Endometrial microvascular endothelial cells (primary cell): ENCODE data around the gene PPM1H. TPM values are rescaled to one million over a fixed set of nuclear protein-coding genes. Genes with fewer than 3 reads are reported as not detected.
"Not testable (repeated sequence)": the region's sequence is repeated elsewhere in the genome, so short reads cannot be mapped to it uniquely, and the experiment has no call there.

Source experiments
- in situ Hi-C: cut with HindIII; loops from 2 replicates; pipeline ENCODE4 v1.10.0; 2017; ENCODE audit warnings: low sequenced_read_pairs, low pct_unique_long_range_greater_than_20kb; ENCODE audit errors: inconsistent ontology term
- total RNA-seq: library from RNA; depleted of rRNA; stranded (reverse); fragments of >200 nt; gene quantifications from one replicate; pipeline ENCODE4 v1.2.3, GENCODE V29; 2015; ENCODE audit errors: inconsistent ontology term

The PPM1H gene
- total RNA-seq, 1 donor from 2014 or later: 2.0 TPM

- in situ Hi-C loops: no loop called here
Measured at GRCh38 chr12:62736596-62736995, 198.4 kb downstream of the PPM1H start.

DNA sequence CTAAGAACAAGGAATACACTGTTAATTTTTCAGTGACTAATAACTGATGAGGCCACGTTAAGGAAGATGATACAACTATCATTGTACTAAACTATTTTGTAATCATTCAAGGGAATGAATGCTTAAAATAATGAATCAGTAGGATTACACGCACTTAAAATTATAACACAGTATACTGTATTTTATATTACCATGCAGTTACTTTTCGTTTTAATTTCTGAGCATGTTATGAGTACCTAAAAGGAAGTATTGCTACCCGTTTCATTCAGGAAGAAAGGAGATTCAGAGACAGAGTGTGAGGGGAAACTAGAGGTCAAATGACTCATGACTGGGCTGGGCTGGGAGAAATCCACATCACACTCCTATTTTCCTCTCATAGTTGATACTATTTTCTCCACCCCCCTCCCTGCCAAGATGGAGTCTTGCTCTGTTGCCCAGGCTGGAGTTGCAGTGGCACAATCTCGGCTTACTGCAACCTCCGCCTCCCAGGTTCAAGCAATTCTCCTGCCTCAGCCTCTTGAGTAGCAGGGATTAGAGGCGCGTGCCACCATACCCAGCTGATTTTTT is 202.0 kb downstream of the PPM1H start:
- in situ Hi-C loops: no loop called here

DNA sequence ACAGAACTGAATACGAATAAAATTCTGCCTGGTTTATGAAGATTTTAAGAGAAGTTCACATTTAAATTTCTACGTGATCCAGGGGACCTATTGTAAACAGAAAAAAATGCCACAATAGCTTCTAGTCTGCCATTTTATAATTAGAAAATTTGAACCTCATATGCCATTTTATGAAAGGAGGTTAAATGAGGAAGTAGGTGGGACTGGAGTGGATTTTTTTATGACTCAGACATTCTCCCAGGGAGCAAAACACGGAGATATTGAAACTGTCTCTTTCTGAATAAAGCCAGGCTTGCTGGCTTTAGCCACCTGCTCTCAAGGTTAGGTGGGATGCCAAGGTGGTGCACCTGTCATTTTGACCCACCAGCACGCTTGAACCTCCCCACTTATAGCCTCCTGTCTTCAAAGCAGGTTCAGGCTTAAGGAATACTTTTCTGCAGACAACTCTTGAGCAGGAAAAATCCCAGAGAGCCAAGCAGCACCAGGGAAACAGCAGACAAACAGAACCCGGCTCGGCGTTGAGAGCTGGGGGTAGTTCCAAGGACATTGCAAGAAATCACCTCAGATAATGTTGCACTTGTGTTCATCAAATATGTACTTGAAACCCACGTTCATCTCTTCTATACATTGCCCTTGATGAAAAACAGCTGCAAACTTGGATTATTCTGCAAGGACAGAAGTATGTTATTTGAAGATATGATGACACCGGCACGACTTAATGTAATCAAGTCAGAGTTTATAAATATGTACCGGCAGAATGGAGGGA is 203.7 kb downstream of the PPM1H start:
- in situ Hi-C loops: no loop called here

GRCh38 chr12:62730649-62731048 is 204.3 kb downstream of the PPM1H start:
- in situ Hi-C loops: no loop called here

DNA sequence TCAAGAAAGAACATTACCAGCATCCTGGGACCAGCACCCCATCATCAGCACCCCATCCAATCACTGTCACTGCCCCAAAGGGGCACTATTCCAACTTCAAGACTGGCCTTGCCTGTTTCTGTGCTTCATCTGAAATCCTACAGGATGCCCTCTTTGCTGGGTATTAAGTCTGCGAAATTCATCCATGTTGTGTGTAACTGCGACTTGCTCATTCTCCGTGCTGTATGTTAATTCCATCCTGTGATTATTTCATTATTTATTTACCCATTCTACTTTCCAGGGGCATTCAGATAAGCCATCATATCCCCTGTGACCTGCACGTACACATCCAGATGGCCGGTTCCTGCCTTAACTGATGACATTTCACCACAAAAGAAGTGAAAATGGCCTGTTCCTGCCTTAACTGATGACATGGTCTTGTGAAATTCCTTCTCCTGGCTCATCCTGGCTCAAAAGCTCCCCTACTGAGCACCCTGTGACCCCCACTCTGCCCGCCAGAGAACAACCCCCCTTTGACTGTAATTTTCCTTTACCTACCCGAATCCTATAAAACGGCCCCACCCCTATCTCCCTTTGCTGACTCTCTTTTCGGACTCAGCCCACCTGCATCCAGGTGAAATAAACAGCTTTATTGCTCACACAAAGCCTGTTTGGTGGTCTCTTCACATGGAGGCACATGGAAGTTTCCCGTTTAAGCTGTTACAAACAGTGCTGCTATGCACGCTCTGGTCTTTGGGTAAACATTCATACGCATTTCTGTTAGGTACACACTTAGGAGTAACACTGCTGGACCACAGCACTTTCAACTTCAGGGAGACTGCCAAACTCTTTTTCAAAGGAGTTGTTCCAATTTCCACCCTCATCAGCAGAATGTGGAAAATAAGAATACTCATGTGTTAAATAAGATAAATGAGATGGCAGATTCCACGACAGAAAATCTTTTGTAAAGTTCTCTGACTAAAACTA is 205.1 kb downstream of the PPM1H start:
- in situ Hi-C loops: not testable (repeated sequence)

- in situ Hi-C loops: no loop called here
Measured at GRCh38 chr12:62728741-62729140, 206.2 kb downstream of the PPM1H start.

GRCh38 chr12:62726471-62726980 is 208.4 kb downstream of the PPM1H start:
- in situ Hi-C loops: no loop called here

- in situ Hi-C loops: no loop called here
Measured at GRCh38 chr12:62725781-62726180, 209.2 kb downstream of the PPM1H start.

GRCh38 chr12:62724947-62725451 is 210.0 kb downstream of the PPM1H start:
- in situ Hi-C loops: no loop called here

DNA sequence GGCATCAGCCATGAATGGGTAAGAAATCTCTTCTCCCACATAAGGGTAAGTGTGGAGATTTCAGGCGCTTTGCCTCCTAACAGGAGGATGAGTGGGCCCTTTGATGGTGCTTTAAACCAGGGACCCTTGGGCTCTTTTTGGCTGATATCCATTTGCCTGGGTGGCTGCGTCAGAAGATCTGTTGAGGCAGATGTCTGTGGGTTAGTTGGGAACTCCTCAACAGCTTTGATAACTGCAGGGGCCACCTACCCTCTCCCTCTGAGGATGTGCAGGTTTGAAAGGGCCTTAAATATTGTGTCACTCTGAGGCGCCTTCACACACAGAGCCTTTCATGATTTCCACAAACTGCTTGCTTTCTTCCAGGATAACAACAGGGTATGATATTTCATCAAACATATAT is 210.7 kb downstream of the PPM1H start:
- in situ Hi-C loops: no loop called here

- in situ Hi-C loops: no loop called here
Measured at GRCh38 chr12:62722971-62723680, 211.8 kb downstream of the PPM1H start.

DNA sequence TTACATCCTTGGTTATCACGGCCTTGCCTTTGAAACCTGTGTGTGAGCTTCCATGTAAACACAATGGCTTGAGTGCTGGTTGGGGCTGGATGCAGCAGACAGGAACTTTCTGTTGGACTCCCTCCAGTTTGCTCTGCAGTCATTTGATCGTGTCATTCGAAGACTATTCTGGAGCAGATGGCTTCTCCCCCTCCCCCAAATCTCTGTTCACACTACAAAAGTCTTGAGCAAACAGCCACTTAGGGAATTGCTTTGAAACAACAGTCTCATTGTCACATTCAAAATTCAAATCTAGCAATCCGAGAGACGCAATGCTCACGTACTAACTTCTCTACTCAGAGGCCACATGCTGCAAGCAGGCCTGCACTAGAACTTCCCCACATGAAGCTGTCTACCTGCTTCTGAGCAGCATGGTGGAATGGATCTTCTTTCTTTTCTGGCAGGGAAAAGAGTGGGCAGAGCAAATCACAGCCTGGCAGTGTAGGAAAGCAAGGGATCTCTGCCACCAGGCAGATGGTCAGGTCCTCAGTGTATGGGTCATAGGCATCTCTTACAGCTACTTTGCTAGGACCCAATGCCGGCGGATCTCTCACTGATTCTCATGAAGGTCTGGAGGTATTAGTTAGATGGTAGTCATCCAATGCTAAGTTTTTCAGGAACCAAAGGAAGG is 214.2 kb downstream of the PPM1H start:
- in situ Hi-C loops: no loop called here

- in situ Hi-C loops: no loop called here
Measured at GRCh38 chr12:62720025-62720424, 214.9 kb downstream of the PPM1H start.

- in situ Hi-C loops: no loop called here
Measured at GRCh38 chr12:62718762-62719426, 216.1 kb downstream of the PPM1H start.

GRCh38 chr12:62717643-62718042 is 217.3 kb downstream of the PPM1H start:
- in situ Hi-C loops: no loop called here

GRCh38 chr12:62716866-62717525 is 218.0 kb downstream of the PPM1H start:
- in situ Hi-C loops: no loop called here

- in situ Hi-C loops: no loop called here
Measured at GRCh38 chr12:62716037-62716436, 218.9 kb downstream of the PPM1H start.
